Measurements from ENCODE around the gene LYL1.

Gene LYL1

GRCh38 chr19:13056052-13056660 is 46.5 kb downstream of the LYL1 start:
- no peak for DNase-seq (ENCODE audit: low read depth, low spot score)

- no peak for DNase-seq (ENCODE audit: low read depth, low spot score)
Observed at GRCh38 chr19:13055213-13056051, 47.2 kb downstream of the LYL1 start.

GRCh38 chr19:13054626-13055212 is 47.9 kb downstream of the LYL1 start:
- DNase-seq (ENCODE audit: low read depth, low spot score): no peak

- no peak for DNase-seq (ENCODE audit: low read depth, low spot score)
Observed at GRCh38 chr19:13053761-13054625, 48.7 kb downstream of the LYL1 start.

- no peak for DNase-seq (ENCODE audit: low read depth, low spot score)
Observed at GRCh38 chr19:13053238-13053637, 49.4 kb downstream of the LYL1 start.

- no peak for DNase-seq (ENCODE audit: low read depth, low spot score)
Observed at GRCh38 chr19:13052447-13053175, 50.0 kb downstream of the LYL1 start.

GRCh38 chr19:13051557-13052165 is 51.0 kb downstream of the LYL1 start:
- DNase-seq (ENCODE audit: low read depth, low spot score): no peak

- DNase-seq (ENCODE audit: low read depth, low spot score): no peak
Observed at GRCh38 chr19:13050274-13050673, 52.4 kb downstream of the LYL1 start.

Measured in activated naive CD8-positive, alpha-beta T cell treated with anti-CD3 and anti-CD28 coated beads, Interleukin-2, amount 50 U/mL, for 16 hours (primary cell).